ENCODE results near the gene OSBP2.

DNA sequence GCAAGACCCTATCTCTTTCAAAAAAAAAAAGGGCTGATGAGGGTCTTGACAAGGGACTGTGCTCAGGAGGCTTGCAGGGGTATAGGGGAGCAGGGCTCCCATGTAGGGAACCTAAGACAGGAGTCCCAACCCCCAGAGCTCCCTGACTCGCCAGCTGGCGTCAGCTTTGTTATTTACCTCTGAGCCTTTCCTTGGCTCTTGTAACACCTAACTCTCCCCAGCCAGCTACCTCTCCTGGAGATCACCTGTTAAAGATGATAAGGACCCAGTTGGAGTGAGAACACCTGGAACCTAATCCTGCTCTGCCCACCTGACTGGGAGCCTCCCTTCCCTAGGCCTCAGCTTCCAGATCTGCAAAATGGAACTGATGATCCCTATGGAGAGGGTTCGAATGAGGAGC is 45.8 kb upstream of the OSBP2 start:
- TF ChIP-seq, protein P1, sequence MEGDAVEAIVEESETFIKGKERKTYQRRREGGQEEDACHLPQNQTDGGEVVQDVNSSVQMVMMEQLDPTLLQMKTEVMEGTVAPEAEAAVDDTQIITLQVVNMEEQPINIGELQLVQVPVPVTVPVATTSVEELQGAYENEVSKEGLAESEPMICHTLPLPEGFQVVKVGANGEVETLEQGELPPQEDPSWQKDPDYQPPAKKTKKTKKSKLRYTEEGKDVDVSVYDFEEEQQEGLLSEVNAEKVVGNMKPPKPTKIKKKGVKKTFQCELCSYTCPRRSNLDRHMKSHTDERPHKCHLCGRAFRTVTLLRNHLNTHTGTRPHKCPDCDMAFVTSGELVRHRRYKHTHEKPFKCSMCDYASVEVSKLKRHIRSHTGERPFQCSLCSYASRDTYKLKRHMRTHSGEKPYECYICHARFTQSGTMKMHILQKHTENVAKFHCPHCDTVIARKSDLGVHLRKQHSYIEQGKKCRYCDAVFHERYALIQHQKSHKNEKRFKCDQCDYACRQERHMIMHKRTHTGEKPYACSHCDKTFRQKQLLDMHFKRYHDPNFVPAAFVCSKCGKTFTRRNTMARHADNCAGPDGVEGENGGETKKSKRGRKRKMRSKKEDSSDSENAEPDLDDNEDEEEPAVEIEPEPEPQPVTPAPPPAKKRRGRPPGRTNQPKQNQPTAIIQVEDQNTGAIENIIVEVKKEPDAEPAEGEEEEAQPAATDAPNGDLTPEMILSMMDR (conservative IDR thresholded peaks at IDR 0.05) = no peak
- no peak for TF ChIP-seq EZH2 (IDR thresholded peaks at IDR 0.05; ENCODE audit: low read depth)

Data from PC-9 (cell line).